ENCODE results near the gene P3H2.
"Not testable (repeated sequence)": the region's sequence is repeated elsewhere in the genome, so short reads cannot be mapped to it uniquely, and the experiment has no call there.

The P3H2 gene, protein sequence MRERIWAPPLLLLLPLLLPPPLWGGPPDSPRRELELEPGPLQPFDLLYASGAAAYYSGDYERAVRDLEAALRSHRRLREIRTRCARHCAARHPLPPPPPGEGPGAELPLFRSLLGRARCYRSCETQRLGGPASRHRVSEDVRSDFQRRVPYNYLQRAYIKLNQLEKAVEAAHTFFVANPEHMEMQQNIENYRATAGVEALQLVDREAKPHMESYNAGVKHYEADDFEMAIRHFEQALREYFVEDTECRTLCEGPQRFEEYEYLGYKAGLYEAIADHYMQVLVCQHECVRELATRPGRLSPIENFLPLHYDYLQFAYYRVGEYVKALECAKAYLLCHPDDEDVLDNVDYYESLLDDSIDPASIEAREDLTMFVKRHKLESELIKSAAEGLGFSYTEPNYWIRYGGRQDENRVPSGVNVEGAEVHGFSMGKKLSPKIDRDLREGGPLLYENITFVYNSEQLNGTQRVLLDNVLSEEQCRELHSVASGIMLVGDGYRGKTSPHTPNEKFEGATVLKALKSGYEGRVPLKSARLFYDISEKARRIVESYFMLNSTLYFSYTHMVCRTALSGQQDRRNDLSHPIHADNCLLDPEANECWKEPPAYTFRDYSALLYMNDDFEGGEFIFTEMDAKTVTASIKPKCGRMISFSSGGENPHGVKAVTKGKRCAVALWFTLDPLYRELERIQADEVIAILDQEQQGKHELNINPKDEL

GRCh38 chr3:190120269-190121060 is at the start of gene P3H2:
P3H2 (minus strand) TSS chr3:190120897; CDS start chr3:190120731, 166 bp downstream.
- DNase-seq (ENCODE audit: low spot score) (peak; percentile 91), FAIRE-seq (peak; percentile 35)

DNA sequence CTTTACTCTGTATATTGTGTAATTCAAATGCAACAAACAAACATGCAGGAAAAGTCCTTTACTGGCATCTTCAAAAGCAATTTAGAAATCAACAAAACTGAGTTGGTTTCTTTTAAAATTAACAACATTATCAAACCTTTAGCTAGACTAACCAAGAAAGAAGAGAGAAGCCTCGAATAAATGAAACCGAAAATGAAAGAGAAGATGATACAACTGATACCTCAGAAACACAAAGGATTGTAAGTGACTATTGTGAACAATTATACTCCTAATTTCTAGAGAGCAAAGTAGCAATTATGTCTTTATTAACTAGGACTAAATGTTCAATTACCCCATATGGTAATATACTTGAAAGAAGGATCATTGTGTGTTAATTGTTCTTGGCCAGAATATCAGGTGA is 49.2 kb upstream of the P3H2 start:
- no peak for DNase-seq (ENCODE audit: low spot score)
- no peak for FAIRE-seq

DNA sequence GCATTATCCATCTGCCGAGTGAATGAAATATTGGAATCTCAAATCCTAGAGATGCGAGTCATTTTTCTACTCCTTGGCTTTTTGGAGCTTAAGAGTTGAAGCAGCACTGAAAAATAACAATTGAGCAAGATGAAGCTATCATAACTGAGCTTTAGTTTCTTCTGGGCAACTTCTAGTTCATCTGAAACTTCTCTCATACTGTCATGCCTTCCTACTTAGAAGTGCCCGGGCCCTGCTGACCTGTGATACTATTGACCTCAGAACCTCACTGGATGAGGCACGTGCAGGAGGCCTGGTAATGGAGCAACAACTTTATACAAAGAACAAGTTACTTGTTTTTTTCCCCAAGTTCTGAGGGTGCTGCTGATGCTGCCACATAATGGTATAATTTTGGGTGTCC is 48.5 kb upstream of the P3H2 start:
- no peak for DNase-seq (ENCODE audit: low spot score)
- no peak for FAIRE-seq

DNA sequence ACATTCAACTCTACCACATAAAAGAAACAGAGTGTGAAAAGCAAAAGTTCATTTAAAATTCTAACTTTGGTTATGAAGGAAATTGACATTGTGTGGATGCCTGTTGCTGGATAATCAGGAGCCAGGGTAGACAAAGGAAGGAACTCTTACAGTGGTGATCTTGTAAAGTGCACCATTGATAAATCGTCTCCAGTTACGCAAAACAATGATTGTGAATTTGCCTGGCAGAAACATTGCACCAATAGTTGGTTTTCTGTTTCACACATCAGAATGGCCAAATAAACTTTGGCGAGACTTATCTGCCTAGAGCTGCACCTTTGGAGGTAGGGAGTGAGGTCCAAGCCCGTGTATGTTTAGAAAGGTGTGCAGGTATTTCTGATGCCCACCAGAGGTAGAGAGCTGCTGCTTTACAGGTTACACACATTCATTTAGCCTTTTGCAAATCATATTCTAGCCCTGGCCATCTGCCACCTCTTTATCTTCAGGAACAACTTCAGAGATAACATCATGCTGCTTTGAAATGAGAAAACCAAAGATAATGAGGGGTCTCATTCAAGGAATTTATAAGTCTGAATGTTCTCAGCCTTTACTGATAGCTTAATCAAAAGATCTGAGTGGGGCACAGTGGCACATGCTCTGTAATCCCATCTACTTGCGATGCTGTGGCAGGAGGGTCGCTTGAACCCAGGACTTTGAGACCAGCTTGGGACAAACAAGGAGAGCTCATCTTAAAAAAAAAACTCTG is 47.4 kb upstream of the P3H2 start:
- FAIRE-seq (no peak), DNase-seq (ENCODE audit: low spot score) (no peak)

DNA sequence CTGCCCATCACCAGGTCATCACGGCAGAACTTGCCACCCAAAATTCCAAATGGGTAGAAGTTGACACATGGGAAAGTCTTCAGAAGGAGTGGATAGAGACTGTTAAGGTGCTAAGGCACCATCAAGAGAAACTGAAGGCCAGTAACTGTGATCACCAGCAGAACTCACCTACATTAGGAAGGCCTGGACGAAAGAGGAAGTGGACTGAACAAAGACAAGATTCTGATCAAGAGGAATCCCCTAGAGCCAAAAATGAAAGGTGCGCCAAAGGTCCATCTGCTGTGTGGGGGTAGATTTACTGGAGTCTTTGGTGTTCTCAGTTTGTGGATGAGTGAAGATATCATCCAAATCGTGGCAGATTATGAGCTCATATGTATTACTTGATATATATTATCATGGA is 46.3 kb upstream of the P3H2 start:
- FAIRE-seq (no peak), DNase-seq (ENCODE audit: low spot score) (no peak)

GRCh38 chr3:190165253-190165652 is 44.6 kb upstream of the P3H2 start:
- no peak for FAIRE-seq

DNA sequence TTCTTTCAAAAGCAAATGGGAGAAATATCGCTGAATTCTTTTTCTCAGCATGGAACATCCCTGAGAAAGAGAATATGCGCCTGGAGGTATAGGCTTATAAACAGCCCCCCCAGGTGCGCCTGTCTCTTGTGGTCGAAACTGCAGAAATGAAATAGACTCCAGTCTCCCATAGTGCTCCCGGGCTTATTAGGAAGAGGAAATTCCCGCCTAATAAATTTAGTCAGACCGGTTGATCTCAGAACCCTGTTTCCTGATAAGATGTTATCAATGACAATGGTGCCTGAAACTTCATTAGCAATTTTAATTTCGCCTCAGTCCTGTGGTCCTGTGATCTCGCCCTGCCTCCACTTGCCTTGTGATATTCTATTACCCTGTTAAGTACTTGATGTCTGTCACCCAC is 41.3 kb upstream of the P3H2 start:
- not testable (repeated sequence) for FAIRE-seq; DNase-seq (ENCODE audit: low spot score)

More at GRCh38 chr3:190165253-190165652, 44.6 kb upstream of the P3H2 start:
- DNase-seq (ENCODE audit: low spot score), result no peak

GRCh38 chr3:190159902-190160435 is 39.3 kb upstream of the P3H2 start:
- FAIRE-seq, result no peak
- DNase-seq (ENCODE audit: low spot score), result no peak

- FAIRE-seq (no peak), DNase-seq (ENCODE audit: low spot score) (no peak)
Measured at GRCh38 chr3:190158261-190158660, 37.6 kb upstream of the P3H2 start.

DNA sequence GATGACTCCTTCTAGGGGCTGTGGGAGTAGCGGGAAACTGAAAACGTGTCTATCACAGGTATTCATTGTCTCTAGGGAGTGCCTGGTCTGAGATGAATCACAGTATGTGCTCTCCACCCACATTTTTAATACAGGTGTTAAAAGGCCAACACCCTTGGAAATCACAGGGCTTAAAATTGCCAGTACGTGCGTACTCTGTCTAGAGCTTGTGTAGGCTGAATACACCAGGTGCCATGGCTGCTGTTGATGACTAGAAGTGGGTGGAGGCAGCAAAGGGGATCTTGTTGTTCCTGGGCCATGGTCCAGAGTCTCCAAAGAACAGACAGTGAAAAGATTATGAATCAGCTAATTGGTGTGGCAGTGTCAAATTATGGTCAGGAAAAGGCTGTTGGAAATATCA is 35.1 kb upstream of the P3H2 start:
- no peak for DNase-seq (ENCODE audit: low spot score)

GRCh38 chr3:190150681-190151080 is 30.0 kb upstream of the P3H2 start:
- no peak for FAIRE-seq
- DNase-seq (ENCODE audit: low spot score), result no peak

More for the DNA sequence above, 35.1 kb upstream of the P3H2 start:
- no peak for FAIRE-seq

GRCh38 chr3:190149830-190150619 is 29.3 kb upstream of the P3H2 start:
- FAIRE-seq, result not testable (repeated sequence)

DNA sequence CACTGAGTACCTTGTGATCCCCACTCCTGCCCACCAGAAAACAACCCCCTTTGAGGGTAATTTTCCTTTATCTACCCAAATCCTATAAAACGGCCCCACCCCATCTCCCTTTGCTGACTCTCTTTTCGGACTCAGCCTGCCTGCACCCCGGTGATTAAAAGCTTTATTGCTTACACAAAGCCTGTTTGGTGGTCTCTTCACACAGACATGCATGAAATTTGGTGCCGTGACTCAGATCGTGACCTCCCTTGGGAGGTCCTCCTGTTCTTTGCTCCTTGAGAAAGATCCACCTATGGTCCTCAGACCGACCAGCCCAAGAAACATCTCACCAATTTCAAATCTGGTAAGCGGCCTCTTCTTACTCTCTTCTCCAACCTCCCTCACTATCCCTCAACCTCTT is 24.1 kb upstream of the P3H2 start:
- FAIRE-seq; DNase-seq (ENCODE audit: low spot score): not testable (repeated sequence)

More at GRCh38 chr3:190149830-190150619, 29.3 kb upstream of the P3H2 start:
- DNase-seq (ENCODE audit: low spot score), result not testable (repeated sequence)

DNA sequence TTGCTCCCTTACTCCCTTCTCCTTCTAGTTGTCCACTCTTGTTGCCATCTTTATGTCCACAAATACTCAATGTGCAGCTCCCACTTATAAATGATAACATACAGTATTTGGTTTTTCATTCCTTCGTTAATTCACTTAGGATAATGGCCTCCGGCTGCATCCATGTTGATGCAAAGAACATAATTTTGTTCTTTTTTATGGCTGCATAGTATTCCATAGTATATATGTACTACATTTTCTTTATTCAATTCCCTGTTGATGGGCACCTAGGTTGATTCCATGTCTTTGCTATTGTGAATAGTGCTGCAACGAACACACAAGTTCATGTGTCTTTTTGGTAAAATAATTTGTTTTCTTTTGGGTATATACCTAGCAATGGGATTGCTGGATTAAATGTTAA is 21.3 kb upstream of the P3H2 start:
- DNase-seq (ENCODE audit: low spot score), result no peak
- FAIRE-seq, result no peak

DNA sequence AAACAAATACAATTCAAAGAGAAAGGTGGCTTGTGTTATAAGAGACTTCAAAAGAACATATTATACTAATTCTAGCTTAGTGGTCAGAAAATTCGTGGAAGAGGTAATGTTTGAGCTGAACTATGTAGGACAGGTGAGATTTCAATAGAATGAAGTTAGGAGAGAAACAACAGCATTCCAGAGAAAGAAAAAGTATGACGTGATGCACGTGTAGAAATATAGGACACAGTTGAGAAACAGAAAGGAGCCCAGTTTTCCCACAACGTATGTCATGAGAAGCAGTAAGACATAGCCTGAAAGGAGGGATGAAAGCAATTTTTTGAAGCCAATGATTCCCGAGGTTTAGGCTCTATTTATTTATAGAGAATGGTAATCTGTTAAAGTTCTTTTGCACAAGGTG is 18.7 kb upstream of the P3H2 start:
- FAIRE-seq (no peak), DNase-seq (ENCODE audit: low spot score) (no peak)

DNA sequence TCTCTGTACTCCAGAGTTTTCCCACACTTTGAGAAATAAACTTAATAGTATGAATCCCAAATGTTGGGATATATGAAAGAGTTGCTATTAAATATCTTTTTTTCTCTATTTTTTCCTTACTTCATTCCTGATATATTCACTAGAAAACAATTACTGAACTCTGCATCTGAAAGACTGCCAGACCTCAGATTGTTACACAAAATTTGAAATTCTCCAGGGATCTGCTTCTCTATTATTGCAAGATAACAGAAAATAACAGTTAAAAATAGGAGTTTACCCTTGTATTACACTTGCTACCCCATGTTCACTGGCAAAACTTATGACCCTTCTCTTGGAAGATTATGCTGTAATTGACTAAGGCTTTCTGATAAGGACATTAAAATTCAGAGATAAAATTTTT is 11.7 kb upstream of the P3H2 start:
- no peak for FAIRE-seq
- DNase-seq (ENCODE audit: low spot score), result no peak

DNA sequence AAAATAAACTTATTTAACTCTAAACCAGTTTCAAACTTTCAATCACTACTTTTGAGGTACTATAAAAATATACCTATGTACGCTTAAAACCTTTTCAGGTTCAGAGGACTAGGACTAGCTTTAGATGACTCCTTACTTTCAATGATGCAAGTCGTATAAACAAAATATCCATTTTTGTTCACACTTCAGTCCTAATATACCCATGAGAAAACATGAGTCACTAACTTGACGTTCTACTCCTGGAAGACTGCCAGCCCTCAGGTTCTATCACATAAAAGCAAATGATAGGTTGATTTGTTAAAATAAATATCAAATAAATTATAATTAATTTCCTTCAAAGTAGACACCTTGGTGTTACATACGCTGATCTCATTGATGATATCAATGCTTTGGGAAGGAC is 10.6 kb upstream of the P3H2 start:
- DNase-seq (ENCODE audit: low spot score), result peak; percentile 41
- peak; percentile 75 for FAIRE-seq

DNA sequence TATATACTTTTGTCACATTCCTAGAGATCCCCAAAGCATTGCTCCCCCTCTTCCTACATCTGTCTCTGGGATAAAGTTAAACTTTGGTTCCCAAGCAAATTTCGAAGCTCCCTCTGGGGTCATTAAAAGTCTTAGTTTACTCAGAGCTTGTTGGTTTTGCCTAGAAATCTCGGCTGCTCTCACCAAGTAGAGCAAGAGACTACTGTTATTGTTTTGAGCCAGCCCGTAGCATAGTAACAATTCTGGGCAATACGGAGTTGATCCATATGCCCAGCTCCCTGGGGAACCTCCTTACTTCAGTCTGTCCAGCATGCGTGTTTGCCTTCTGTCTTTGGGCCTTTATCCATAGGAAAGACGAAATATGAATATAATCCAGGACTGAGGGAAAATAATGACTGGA is 10.0 kb upstream of the P3H2 start:
- DNase-seq (ENCODE audit: low spot score), result no peak
- no peak for FAIRE-seq

DNA sequence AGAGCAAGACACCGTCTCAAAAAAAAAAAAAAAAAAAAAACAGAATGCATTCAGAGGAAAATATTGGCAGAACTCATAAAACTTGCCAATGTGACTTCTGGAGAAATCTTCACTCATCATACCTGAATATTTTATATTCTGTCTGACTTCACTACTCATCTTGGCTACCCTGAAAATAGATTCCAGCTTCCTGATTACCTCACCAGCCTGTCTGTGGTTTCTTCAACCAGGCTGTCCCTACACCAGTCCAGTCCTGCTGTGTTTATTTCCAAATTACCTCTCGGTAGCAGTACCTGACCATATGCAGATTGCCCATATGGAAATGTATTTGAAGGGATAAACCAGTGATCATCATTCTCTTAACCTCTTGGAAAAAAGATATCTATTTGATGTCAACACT is 9.3 kb upstream of the P3H2 start:
- DNase-seq (ENCODE audit: low spot score) (no peak), FAIRE-seq (no peak)

- no peak for DNase-seq (ENCODE audit: low spot score)
- FAIRE-seq, result no peak
Measured at GRCh38 chr3:190127797-190128196, 7.1 kb upstream of the P3H2 start.
